ENCODE data around the gene ZNF428. TPM values are rescaled to one million over a fixed set of nuclear protein-coding genes. Genes with fewer than 3 reads are reported as not detected.
A peak's percentile ranks its signal among the peaks of the same experiment; 100 is the strongest.

Gene ZNF428
- total and polyA plus RNA-seq, 2 of the 8 experiments (the other 6 are each of a cell fraction or from before 2014, with no cell fraction given), result 7.8 to 16.7 TPM

- Histone ChIP-seq H4K91ac (replicated peaks; ENCODE audit: insufficient read length, low read length) (no peak overlapping the region), H3K4me2 (ENCODE audit: insufficient read depth in 1 of 2, low read depth in 2 of 2, low read length in 2 of 2) (no peak overlapping the region), H2BK12ac (ENCODE audit: low read depth, low read length) (no peak overlapping the region), H2BK20ac (ENCODE audit: low read length) (no peak overlapping the region), H2BK120ac (replicated peaks; ENCODE audit: low read depth, low read length) (no peak overlapping the region), H3K9ac (replicated peaks in 1 of 4; ENCODE audit: extremely low read depth in 1 of 4, low read depth in 3 of 4, low read length in 3 of 4) (no peak overlapping the region), H2AFZ (ENCODE audit: low read length) (no peak overlapping the region), H4K8ac (ENCODE audit: extremely low read depth, insufficient read depth, low read length) (no peak overlapping the region), H3K4me3 (ENCODE audit: extremely low read depth in 1 of 4, insufficient read depth in 2 of 4, low read depth in 3 of 4, low read length in 4 of 4) (no peak overlapping the region), H4K20me1 (replicated peaks in 1 of 2; ENCODE audit: control insufficient read depth in 1 of 2, insufficient read depth in 2 of 2, low read length in 2 of 2) (peaks cover 4 to 7% of the 10 kb centered on the region in 2 experiments), H3K4ac (replicated peaks; ENCODE audit: insufficient read length, low read depth, low read length) (no peak overlapping the region), H3K23ac (ENCODE audit: insufficient read length) (no peak overlapping the region), H3K27me3 (replicated peaks in 1 of 4; ENCODE audit: control insufficient read depth in 3 of 4, extremely low read depth in 1 of 4, insufficient read depth in 3 of 4, low read length in 3 of 4) (no peaks in the 10 kb centered on the region), H3K9me3 (ENCODE audit: insufficient read depth in 2 of 2, low read depth in 1 of 2, low read length in 1 of 2) (no peaks in the 10 kb centered on the region), H2BK5ac (ENCODE audit: low read depth, low read length) (0 out of 2 replicates have a peak overlapping the region, but pooled peaks have one; percentile 71), H3K18ac (ENCODE audit: extremely low read depth, low read length) (no peak overlapping the region), H4K5ac (ENCODE audit: insufficient read length, low read depth, low read length) (no peak overlapping the region), H3K14ac (ENCODE audit: insufficient read length) (no peak overlapping the region), H3K56ac (replicated peaks; ENCODE audit: insufficient read length, low read depth, low read length) (no peak overlapping the region), H2AK5ac (ENCODE audit: low read depth, low read length) (no peak overlapping the region), H2BK15ac (ENCODE audit: low read length) (no peak overlapping the region), H3K79me1 (ENCODE audit: low read depth, low read length) (peaks cover 6% of the 10 kb centered on the region), H3K27ac (ENCODE audit: low read depth, low read length) (no peak overlapping the region), H3K36me3 (ENCODE audit: control insufficient read depth in 2 of 4, insufficient read depth in 4 of 4, low read length in 3 of 4) (peaks cover 3 to 21% (median 8%) of the 10 kb centered on the region in 4 experiments; a peak in 5 of 8 replicates), H3K4me1 (replicated peaks in 1 of 4; ENCODE audit: control insufficient read depth in 3 of 4, insufficient read depth in 4 of 4, low read length in 3 of 4) (peaks cover 2 to 6% (median 3%) of the 10 kb centered on the region in 4 experiments; a peak in 6 of 7 replicates), H3K79me2 (ENCODE audit: control insufficient read depth in 1 of 2, insufficient read depth in 2 of 2, low read length in 2 of 2) (peaks cover 5 to 13% of the 10 kb centered on the region in 2 experiments), H3K23me2 (ENCODE audit: low read depth, low read length) (peaks cover 16% of the 10 kb centered on the region; the same call in 1 of the 2 replicates)
- WGBS, 2 experiments (ENCODE audit: extremely low coverage in 1 of 2, insufficient coverage in 1 of 2, insufficient read length in 1 of 2, insufficient replicate concordance in 2 of 2, low coverage in 1 of 2, low lambda C conversion rate in 2 of 2, missing lambda C conversion rate in 1 of 2), result 94% methylated on average over 33 of the region's 37 CpGs; no CpG with 5 or more reads in 1 of the 2 experiments
- ChIA-PET POLR2A (ENCODE audit: partially characterized antibody) (interaction anchor here (1.0 to 3.3 kb wide), 3 partner anchors 12 to 59 kb away, joined by 3 to 22 read pairs (median 8); partner anchors contain the start of gene ZNF575), CTCF (ENCODE audit: partially characterized antibody) (interaction anchor here (0.7 to 6.5 kb wide), 10 partner anchors 18 to 70 kb away, joined by 3 to 92 read pairs (median 21); partner anchors contain the start of genes PINLYP, XRCC1 and ZNF575)
- no peak for FAIRE-seq
- DNase-seq (ENCODE audit: low read depth in 1 of 2, low spot score in 2 of 2), result no peak
- TF ChIP-seq CEBPB (IDR thresholded peaks at IDR 0.05; ENCODE audit: low read depth, low read length) (no peak), SP2 (IDR thresholded peaks at IDR 0.05; ENCODE audit: low read length) (no peak), EGR1 (IDR thresholded peaks at IDR 0.05; ENCODE audit: borderline replicate concordance, low read depth, low read length) (no peak), BRCA1 (IDR thresholded peaks at IDR 0.05; ENCODE audit: low read depth, low read length) (no peak), PHF8 (conservative IDR thresholded peaks at IDR 0.05; ENCODE audit: low read depth, low read length) (no peak), YY1 (IDR thresholded peaks at IDR 0.05; ENCODE audit: low read depth, low read length) (no peak), POU5F1 (IDR thresholded peaks at IDR 0.05; ENCODE audit: low read depth, low read length) (no peak), TAF7 (optimal IDR thresholded peaks at IDR 0.05; ENCODE audit: borderline replicate concordance, low read depth, low read length) (no peak), SIRT6 (IDR thresholded peaks at IDR 0.05; ENCODE audit: low read length) (no peak), SAP30 (IDR thresholded peaks at IDR 0.05; ENCODE audit: insufficient read depth, insufficient replicate concordance, low read length) (no peak), RFX5 (IDR thresholded peaks at IDR 0.05; ENCODE audit: borderline replicate concordance, low read depth, low read length) (no peak), EP300 (IDR thresholded peaks at IDR 0.05; ENCODE audit: borderline replicate concordance in 1 of 2, low read depth in 2 of 2, low read length in 2 of 2) (no peak), SP4 (IDR thresholded peaks at IDR 0.05; ENCODE audit: low read length) (no peak)
These were observed 26.6 kb downstream of the ZNF428 start for GRCh38 chr19:43592800-43593350.
